HUES64 (cell line): ENCODE results near the gene ZNF716.

Source experiments
- H3K27ac ChIP-seq: 2 replicates; pipeline ENCODE4 v1.7.0; 2013; ENCODE audit warnings: low read depth, low read length, inconsistent platforms
- H3K27me3 ChIP-seq: 2 replicates; pipeline ENCODE4 v1.6.1; 2013; ENCODE audit warnings: mild to moderate bottlenecking, low read length; ENCODE audit not compliant: insufficient read depth
- H3K36me3 ChIP-seq: 2 replicates; pipeline ENCODE4 v1.6.1; 2013; ENCODE audit warnings: mild to moderate bottlenecking, low read length; ENCODE audit not compliant: insufficient read depth
- H3K4me1 ChIP-seq: 2 replicates; pipeline ENCODE4 v1.6.1; 2013; ENCODE audit warnings: mild to moderate bottlenecking, low read length, moderate library complexity; ENCODE audit not compliant: insufficient read depth
- H3K4me3 ChIP-seq: 2 replicates; pipeline ENCODE4 v1.5.1; 2013; ENCODE audit warnings: mild to moderate bottlenecking, low read length, moderate library complexity
- H3K9ac ChIP-seq: 2 replicates; pipeline ENCODE4 v1.6.1; 2013; ENCODE audit warnings: mild to moderate bottlenecking, low read depth, low read length
- H3K9me3 ChIP-seq: 2 replicates; pipeline ENCODE4 v1.6.1; 2013; ENCODE audit warnings: low read depth, low read length; ENCODE audit not compliant: insufficient read depth
- WGBS: fragments of 150-250, 120-280 bp; methylation state at CpG from one replicate; pipeline ENCODE4 v1.1.7; 2013; ENCODE audit warnings: missing lambda C conversion rate; 5-methylcytosine and 5-hydroxymethylcytosine counted together

ZNF716 gene

GRCh38 chr7:57505176-57505575 is 55.2 kb downstream of the ZNF716 start:
- Histone ChIP-seq H3K36me3 (no peaks in the 10 kb centered on the region), H3K27me3 (no peaks in the 10 kb centered on the region), H3K9me3 (peaks cover 94% of the 10 kb centered on the region), H3K9ac (no peak overlapping the region), H3K4me1 (no peaks in the 10 kb centered on the region), H3K4me3 (no peak overlapping the region), H3K27ac (no peak overlapping the region)
- WGBS, result 100% methylated on average over 1 of the region's 1 CpG
